ENCODE data around the gene IGF2BP1.

Gene IGF2BP1

GRCh38 chr17:49055181-49055927, 58.2 kb downstream of the IGF2BP1 start:
- H3K27ac ChIP-seq (ENCODE audit: low read depth, low read length, severe bottlenecking) = no peak overlapping the region
- no peaks in the 10 kb centered on the region for H3K9me3 ChIP-seq (ENCODE audit: control insufficient read depth, low read length)
- H3K4me3 ChIP-seq (ENCODE audit: extremely low read depth, insufficient read depth, low read length, poor library complexity, severe bottlenecking) = no peak overlapping the region
- peaks cover 60% of the 10 kb centered on the region for H3K36me3 ChIP-seq (ENCODE audit: control insufficient read depth, insufficient read depth, low read length)
- peaks cover 12% of the 10 kb centered on the region for H3K4me1 ChIP-seq (ENCODE audit: control insufficient read depth, insufficient read depth, low read length, poor library complexity, severe bottlenecking)
- 74 to 78% methylated on average over 3 to 5 of the region's 7 CpGs for WGBS, 2 experiments (ENCODE audit: insufficient coverage in 2 of 2)

GRCh38 chr17:49061524-49061943, 64.3 kb downstream of the IGF2BP1 start:
- 73 to 82% methylated on average over 6 to 7 of the region's 7 CpGs for WGBS, 2 experiments (ENCODE audit: insufficient coverage in 2 of 2)
- Histone ChIP-seq H3K9me3 (ENCODE audit: control insufficient read depth, low read length) (no peaks in the 10 kb centered on the region), H3K27ac (ENCODE audit: low read depth, low read length, severe bottlenecking) (no peak overlapping the region), H3K4me3 (ENCODE audit: extremely low read depth, insufficient read depth, low read length, poor library complexity, severe bottlenecking) (no peak overlapping the region), H3K36me3 (ENCODE audit: control insufficient read depth, insufficient read depth, low read length) (peaks cover under 1% of the 10 kb centered on the region), H3K4me1 (ENCODE audit: control insufficient read depth, insufficient read depth, low read length, poor library complexity, severe bottlenecking) (no peaks in the 10 kb centered on the region)

- no peaks in the 10 kb centered on the region for H3K9me3 ChIP-seq (ENCODE audit: control insufficient read depth, low read length)
- no peak overlapping the region for H3K27ac ChIP-seq (ENCODE audit: low read depth, low read length, severe bottlenecking)
- no peak overlapping the region for H3K4me3 ChIP-seq (ENCODE audit: extremely low read depth, insufficient read depth, low read length, poor library complexity, severe bottlenecking)
- no peaks in the 10 kb centered on the region for H3K4me1 ChIP-seq (ENCODE audit: control insufficient read depth, insufficient read depth, low read length, poor library complexity, severe bottlenecking)
- 100% methylated on average over 1 of the region's 2 CpGs; no CpG with 5 or more reads in 1 of the 2 experiments for WGBS, 2 experiments (ENCODE audit: insufficient coverage in 2 of 2)
- no peaks in the 10 kb centered on the region for H3K36me3 ChIP-seq (ENCODE audit: control insufficient read depth, insufficient read depth, low read length)
Measured at GRCh38 chr17:49063652-49064051, 66.5 kb downstream of the IGF2BP1 start.

GRCh38 chr17:49067163-49067562, 70.0 kb downstream of the IGF2BP1 start:
- H3K4me3 ChIP-seq (ENCODE audit: extremely low read depth, insufficient read depth, low read length, poor library complexity, severe bottlenecking) = no peak overlapping the region

GRCh38 chr17:49069585-49070273, 72.5 kb downstream of the IGF2BP1 start:
- H3K9me3 ChIP-seq (ENCODE audit: control insufficient read depth, low read length) = no peaks in the 10 kb centered on the region
- 100% methylated on average over 2 of the region's 2 CpGs for WGBS, 2 experiments (ENCODE audit: insufficient coverage in 2 of 2)
- H3K4me1 ChIP-seq (ENCODE audit: control insufficient read depth, insufficient read depth, low read length, poor library complexity, severe bottlenecking) = no peaks in the 10 kb centered on the region
- no peak overlapping the region for H3K4me3 ChIP-seq (ENCODE audit: extremely low read depth, insufficient read depth, low read length, poor library complexity, severe bottlenecking)
- H3K36me3 ChIP-seq (ENCODE audit: control insufficient read depth, insufficient read depth, low read length) = no peaks in the 10 kb centered on the region
- H3K27ac ChIP-seq (ENCODE audit: low read depth, low read length, severe bottlenecking) = no peak overlapping the region

More at GRCh38 chr17:49067163-49067562, 70.0 kb downstream of the IGF2BP1 start:
- H3K27ac ChIP-seq (ENCODE audit: low read depth, low read length, severe bottlenecking) = no peak overlapping the region
- no peaks in the 10 kb centered on the region for H3K4me1 ChIP-seq (ENCODE audit: control insufficient read depth, insufficient read depth, low read length, poor library complexity, severe bottlenecking)
- WGBS, 2 experiments (ENCODE audit: insufficient coverage in 2 of 2) = 87 to 88% methylated on average over 8 of the region's 8 CpGs
- H3K9me3 ChIP-seq (ENCODE audit: control insufficient read depth, low read length) = no peaks in the 10 kb centered on the region
- H3K36me3 ChIP-seq (ENCODE audit: control insufficient read depth, insufficient read depth, low read length) = no peaks in the 10 kb centered on the region

GRCh38 chr17:49071106-49071505, 73.9 kb downstream of the IGF2BP1 start:
- H3K27ac ChIP-seq (ENCODE audit: low read depth, low read length, severe bottlenecking) = no peak overlapping the region
- no peaks in the 10 kb centered on the region for H3K9me3 ChIP-seq (ENCODE audit: control insufficient read depth, low read length)
- H3K36me3 ChIP-seq (ENCODE audit: control insufficient read depth, insufficient read depth, low read length) = no peaks in the 10 kb centered on the region
- 83% methylated on average over 1 of the region's 1 CpG; no CpG with 5 or more reads in 1 of the 2 experiments for WGBS, 2 experiments (ENCODE audit: insufficient coverage in 2 of 2)
- no peak overlapping the region for H3K4me3 ChIP-seq (ENCODE audit: extremely low read depth, insufficient read depth, low read length, poor library complexity, severe bottlenecking)
- H3K4me1 ChIP-seq (ENCODE audit: control insufficient read depth, insufficient read depth, low read length, poor library complexity, severe bottlenecking) = peaks cover 1% of the 10 kb centered on the region

GRCh38 chr17:49074851-49075540, 77.8 kb downstream of the IGF2BP1 start:
- 92 to 100% methylated on average over 1 to 3 of the region's 3 CpGs for WGBS, 2 experiments (ENCODE audit: insufficient coverage in 2 of 2)
- Histone ChIP-seq H3K27ac (ENCODE audit: low read depth, low read length, severe bottlenecking) (no peak overlapping the region), H3K4me1 (ENCODE audit: control insufficient read depth, insufficient read depth, low read length, poor library complexity, severe bottlenecking) (peaks cover 15% of the 10 kb centered on the region), H3K36me3 (ENCODE audit: control insufficient read depth, insufficient read depth, low read length) (no peaks in the 10 kb centered on the region), H3K4me3 (ENCODE audit: extremely low read depth, insufficient read depth, low read length, poor library complexity, severe bottlenecking) (no peak overlapping the region), H3K9me3 (ENCODE audit: control insufficient read depth, low read length) (peaks cover 9% of the 10 kb centered on the region)

- peaks cover 15% of the 10 kb centered on the region for H3K4me1 ChIP-seq (ENCODE audit: control insufficient read depth, insufficient read depth, low read length, poor library complexity, severe bottlenecking)
- peaks cover 10% of the 10 kb centered on the region for H3K9me3 ChIP-seq (ENCODE audit: control insufficient read depth, low read length)
- 83 to 93% methylated on average over 4 to 5 of the region's 7 CpGs for WGBS, 2 experiments (ENCODE audit: insufficient coverage in 2 of 2)
- H3K27ac ChIP-seq (ENCODE audit: low read depth, low read length, severe bottlenecking) = peak overlapping the region; percentile 83
- no peaks in the 10 kb centered on the region for H3K36me3 ChIP-seq (ENCODE audit: control insufficient read depth, insufficient read depth, low read length)
- H3K4me3 ChIP-seq (ENCODE audit: extremely low read depth, insufficient read depth, low read length, poor library complexity, severe bottlenecking) = no peak overlapping the region
Measured at GRCh38 chr17:49076573-49077384, 79.6 kb downstream of the IGF2BP1 start.

- H3K27ac ChIP-seq (ENCODE audit: low read depth, low read length, severe bottlenecking) = no peak overlapping the region
- H3K36me3 ChIP-seq (ENCODE audit: control insufficient read depth, insufficient read depth, low read length) = no peaks in the 10 kb centered on the region
- peaks cover 10% of the 10 kb centered on the region for H3K9me3 ChIP-seq (ENCODE audit: control insufficient read depth, low read length)
- H3K4me3 ChIP-seq (ENCODE audit: extremely low read depth, insufficient read depth, low read length, poor library complexity, severe bottlenecking) = no peak overlapping the region
- 90 to 97% methylated on average over 5 to 7 of the region's 7 CpGs for WGBS, 2 experiments (ENCODE audit: insufficient coverage in 2 of 2)
- peaks cover 15% of the 10 kb centered on the region for H3K4me1 ChIP-seq (ENCODE audit: control insufficient read depth, insufficient read depth, low read length, poor library complexity, severe bottlenecking)
Measured at GRCh38 chr17:49078248-49078647, 81.1 kb downstream of the IGF2BP1 start.

Data from mesodermal cell (in vitro differentiated cells).